Hippocampal formation (tissue), 2 donors: ENCODE results near the gene MARCHF9.

ENCODE experiments used
- DNase-seq, 2 donors: peaks; one replicate each; lab custom pipeline; 2025; lab: John Stamatoyannopoulos, UW

Gene MARCHF9

GRCh38 chr12:57737467-57738460 lies 17.1 kb upstream of the MARCHF9 start:
- no peak for DNase-seq

- DNase-seq = peak in 1 of 2 donors; percentile 27
These were observed 16.2 kb upstream of the MARCHF9 start, which contains the start of gene AGAP2 for GRCh38 chr12:57738661-57739237. TSS of gene AGAP2 (minus strand) at chr12:57738742. CDS start at chr12:57738246, 496 bp downstream.

GRCh38 chr12:57739387-57739786 lies 15.5 kb upstream of the MARCHF9 start:
- DNase-seq = no peak

DNA sequence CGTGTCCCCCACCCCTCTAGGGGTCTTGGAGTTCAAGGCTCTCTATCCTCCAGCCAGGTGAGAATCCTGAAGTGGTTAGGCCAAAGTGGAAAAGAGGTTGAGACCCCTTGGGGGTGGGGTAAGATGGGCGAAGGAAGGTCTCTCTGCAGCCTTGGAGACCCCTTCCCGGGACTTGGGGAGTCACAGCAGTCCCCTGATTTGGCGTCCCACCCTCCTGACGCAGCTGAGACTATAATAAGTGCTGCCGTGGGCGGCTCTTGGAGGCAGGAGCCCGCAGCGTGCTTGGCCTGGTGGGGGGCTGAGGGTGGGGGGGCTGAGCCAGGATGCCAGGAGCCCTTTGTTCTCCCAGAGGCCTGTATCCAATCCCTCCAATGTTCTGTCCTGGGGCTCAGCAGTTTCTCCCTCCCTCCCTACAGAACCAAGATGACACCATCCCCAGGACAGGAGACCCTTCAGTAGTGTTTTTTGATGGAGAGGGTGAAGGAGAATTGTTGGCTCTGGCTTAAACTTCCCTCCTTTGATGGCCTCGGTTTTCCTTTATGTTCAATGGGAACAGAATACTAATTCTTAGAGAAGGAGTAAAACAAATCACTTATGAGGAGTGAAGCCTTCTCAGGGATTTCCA lies 14.9 kb upstream of the MARCHF9 start:
- DNase-seq = no peak

GRCh38 chr12:57740656-57741412 lies 14.1 kb upstream of the MARCHF9 start:
- DNase-seq = no peak

DNA sequence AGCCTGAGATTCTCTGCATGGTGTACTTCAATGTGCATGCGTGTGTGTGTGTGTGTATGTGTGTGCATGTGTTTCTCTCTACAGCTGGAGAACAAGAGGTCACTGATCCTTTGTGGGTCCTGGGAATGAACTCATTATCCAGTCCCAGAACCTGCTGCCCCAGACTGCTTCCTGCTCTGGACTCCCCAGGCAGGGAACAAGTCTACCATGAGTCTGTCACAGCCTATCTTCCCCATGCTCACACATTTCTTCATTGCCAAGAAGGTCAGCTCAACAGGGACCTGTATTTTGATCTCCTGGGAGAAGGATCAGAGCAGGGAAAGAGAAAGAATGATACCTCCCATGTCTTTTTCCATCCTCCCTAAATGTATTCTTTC lies 13.5 kb upstream of the MARCHF9 start:
- DNase-seq = no peak

- DNase-seq = no peak
These were observed 12.8 kb upstream of the MARCHF9 start for GRCh38 chr12:57741844-57742738.

- DNase-seq = no peak
These were observed 11.1 kb upstream of the MARCHF9 start for GRCh38 chr12:57743769-57744168.

DNA sequence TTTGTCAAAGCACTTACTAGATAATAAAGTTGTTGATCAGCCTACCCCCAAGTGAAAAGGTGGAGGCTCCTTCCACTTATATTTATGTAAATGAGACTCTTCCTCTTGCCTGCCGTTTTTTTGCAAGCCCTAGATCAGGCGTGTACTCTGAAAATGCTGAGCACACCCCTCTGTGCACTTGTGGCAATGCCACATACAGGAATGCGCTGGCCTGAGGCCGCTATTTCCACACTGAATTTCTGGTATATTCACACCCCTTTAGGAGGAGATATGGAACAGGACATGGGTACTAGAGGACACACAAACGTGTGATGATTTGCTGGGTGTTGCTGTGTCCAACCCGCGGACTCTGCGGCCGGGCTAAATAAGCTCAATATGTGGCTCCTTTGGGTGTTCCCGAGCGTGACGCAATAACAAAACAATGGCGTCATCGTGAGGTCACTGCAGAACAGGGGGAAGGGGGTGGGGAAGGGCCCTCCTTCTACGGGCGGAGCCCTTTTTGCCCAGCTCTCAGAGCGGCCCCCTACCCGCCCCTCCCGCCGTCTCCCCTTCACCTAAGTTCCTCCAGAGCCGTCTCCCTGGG lies 10.6 kb upstream of the MARCHF9 start:
- no peak for DNase-seq

DNA sequence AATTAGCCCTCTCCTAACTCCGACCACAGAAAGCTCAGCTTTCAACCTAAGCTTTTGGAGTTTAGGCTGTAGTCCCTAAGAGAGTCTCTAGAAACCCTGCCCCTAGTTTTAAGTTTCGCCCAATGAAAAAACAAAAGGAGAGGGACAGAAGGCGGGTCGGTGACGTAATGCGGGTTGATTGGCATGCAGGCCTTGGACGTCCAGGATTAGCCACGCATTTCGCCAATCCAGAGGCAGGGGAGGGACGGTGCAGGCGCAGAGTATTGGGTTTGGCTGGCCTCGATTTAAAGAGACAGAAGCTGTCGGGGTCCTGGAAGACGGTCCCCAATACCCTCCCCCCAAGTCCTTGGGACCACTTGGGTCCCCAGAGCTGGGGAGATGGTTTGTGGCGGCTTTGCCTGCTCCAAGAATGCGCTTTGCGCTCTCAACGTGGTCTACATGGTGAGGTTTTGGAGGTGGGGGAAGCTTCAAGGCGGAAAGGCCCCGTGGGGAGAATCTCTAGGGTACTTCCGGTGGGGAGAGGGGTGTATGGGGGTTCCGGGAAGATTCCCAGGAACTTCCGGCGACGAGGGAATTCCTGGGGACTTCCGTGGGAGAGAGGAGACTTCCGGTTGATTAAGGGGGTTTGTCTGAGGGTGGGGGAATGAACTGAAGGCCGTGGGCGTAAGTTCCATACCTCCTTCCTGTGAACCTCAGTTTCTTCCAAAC lies 10.0 kb upstream of the MARCHF9 start, which contains the start of gene TSPAN31:
Gene TSPAN31, plus strand, starts transcription at position 263 of the 708 bp plus-strand sequence. Its CDS starts 116 bp downstream, at position 379.
- DNase-seq = peak; percentile 91 to 99

DNA sequence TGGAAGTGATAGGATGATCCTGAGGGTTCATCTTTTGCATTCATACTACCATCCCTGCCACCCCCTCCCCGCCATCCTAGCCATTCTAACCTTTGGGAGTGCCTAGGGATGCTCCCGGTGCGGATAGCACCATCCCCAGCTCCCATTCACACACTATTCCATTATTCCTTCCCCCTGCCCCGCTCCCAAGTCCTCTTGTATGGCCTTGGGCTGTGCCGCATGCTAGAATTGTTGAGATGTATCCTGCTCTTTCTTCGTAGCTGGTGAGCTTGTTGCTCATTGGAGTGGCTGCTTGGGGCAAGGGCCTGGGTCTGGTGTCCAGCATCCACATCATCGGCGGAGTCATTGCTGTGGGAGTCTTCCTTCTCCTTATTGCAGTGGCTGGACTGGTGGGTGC lies 9.4 kb upstream of the MARCHF9 start:
- no peak for DNase-seq

DNA sequence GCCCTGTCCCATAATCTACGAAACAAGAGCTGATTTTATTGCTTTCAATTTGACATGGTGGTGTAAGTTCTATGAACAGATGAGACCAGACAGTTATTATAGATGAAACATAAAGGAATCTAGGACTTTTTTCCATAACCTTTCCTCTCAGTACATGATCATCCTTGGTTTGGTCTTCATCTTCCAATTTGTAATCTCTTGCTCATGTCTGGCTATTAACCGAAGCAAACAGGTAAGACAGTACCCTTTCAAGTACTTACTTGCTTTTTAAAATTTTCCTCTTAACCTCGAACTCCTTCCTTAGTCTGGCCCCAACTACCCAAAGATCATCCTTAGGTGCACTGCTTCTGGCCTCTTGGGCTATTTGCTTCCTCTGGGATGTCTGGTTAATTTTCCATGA lies 8.9 kb upstream of the MARCHF9 start:
- DNase-seq = no peak

DNA sequence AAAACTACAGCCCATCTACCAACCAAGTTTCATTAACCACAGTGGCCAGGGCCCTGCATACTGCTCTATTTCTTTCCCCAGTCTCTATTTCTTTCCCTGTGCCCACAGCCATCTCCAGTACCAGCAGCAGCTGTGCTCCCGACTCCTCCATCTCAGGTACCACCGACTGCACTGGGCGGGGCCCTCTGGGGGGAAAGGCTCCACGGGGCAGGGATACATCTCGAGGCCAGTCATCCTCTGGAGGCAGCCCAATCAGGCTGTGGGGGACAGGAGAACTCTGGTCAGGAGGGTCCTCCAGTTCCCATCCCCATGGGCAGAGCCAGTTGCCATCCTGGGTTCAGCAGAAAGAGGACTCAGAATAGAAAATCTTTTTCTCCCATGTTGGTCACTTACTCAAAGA lies 5.8 kb upstream of the MARCHF9 start:
- DNase-seq = no peak

GRCh38 chr12:57750561-57751431 lies 4.1 kb upstream of the MARCHF9 start:
- DNase-seq = no peak

DNA sequence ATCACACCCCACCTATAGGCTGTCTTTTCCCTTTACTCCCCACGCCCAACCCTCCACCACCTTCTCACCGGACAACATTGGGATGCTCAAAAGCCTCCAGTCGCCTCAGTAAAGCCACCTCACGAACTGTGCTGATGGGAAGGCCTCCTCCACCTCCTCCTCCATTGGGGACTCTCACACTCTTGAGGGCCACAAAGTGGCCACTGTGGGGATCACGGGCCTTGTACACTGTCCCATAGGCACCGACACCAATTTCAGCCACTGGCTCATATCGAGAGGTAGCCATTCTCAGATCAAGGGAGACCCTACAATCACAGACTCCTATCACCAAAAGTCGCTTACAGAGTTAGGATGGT lies 3.5 kb upstream of the MARCHF9 start:
- no peak for DNase-seq

GRCh38 chr12:57751788-57752667 lies 2.9 kb upstream of the MARCHF9 start, which contains the start of gene CDK4:
TSS of gene CDK4 (minus strand) at chr12:57752310. CDS start at chr12:57751717, 593 bp downstream.
- peak; percentile 99 to 100 for DNase-seq

DNA sequence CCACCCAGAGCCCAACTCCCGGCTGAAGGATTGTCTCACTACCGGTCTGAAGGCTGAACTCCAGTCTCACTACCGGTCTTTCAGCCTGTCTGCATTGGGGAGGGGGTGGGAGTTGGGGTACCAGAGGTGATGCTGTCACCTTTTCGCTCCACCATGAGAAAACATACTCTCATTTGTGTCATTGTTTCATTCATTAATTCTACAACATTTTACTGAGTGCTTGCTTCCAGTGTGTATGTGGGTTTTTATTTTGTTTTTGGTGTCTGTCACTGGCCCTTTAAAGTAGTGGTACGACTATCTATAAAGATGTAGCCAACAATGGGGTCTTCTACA lies 2.3 kb upstream of the MARCHF9 start:
- DNase-seq = no peak
